ENCODE measurements around the gene TFAP2A.
A peak's percentile ranks its signal among the peaks of the same experiment; 100 is the strongest.

The TFAP2A gene

GRCh38 chr6:10414756-10415616 lies at the start of gene TFAP2A:
Gene TFAP2A (minus strand): TSS chr6:10415074. CDS start chr6:10414991, 83 bp downstream.
- no peak for DNase-seq

- no peak for DNase-seq
Observed at GRCh38 chr6:10463491-10464481, 48.9 kb upstream of the TFAP2A start.

DNA sequence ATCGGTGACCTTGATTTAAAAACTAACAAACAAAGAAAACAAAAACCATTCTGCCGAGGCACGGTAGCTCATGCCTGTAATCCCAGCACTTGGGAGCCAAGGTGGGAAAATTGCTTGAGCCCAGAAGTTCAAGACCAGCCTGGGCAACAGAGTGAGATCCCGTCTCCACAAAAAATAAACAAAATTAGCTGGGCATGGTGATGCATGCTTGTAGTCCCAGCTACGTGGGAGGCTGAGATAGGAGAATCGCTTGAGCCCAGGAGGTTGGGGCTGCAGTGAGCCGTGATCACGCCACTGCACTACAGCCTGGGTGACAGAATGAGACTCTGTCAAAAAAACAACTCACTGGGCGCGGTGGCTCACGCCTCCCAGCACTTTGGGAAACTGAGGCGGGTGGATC lies 48.2 kb upstream of the TFAP2A start:
- no peak for DNase-seq

DNA sequence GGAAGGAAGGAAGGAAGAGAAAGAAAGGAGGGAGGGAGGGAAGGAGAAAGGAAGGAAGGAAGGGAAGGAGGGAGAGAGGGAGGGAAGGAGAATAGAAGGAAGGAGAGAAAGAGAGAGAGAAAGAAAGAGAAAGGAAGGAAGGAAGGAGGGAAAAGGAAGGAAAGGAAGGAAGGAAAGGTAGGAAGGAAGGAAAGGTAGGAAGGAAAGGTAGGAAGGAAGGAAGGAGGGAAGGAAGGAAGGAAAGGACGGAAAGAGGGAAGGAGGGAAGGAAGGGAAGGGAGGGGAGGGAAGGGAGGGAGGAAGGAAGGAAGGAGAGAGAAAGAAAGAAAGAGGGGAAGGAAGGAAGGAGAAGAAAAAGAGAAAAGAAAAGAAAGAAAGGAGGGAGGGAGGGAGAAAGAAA lies 47.0 kb upstream of the TFAP2A start:
- DNase-seq: no peak

- no peak for DNase-seq
Observed at GRCh38 chr6:10460096-10460495, 45.2 kb upstream of the TFAP2A start.

GRCh38 chr6:10458287-10458686 lies 43.4 kb upstream of the TFAP2A start:
- no peak for DNase-seq

- no peak for DNase-seq
Observed at GRCh38 chr6:10453596-10453995, 38.7 kb upstream of the TFAP2A start.

DNA sequence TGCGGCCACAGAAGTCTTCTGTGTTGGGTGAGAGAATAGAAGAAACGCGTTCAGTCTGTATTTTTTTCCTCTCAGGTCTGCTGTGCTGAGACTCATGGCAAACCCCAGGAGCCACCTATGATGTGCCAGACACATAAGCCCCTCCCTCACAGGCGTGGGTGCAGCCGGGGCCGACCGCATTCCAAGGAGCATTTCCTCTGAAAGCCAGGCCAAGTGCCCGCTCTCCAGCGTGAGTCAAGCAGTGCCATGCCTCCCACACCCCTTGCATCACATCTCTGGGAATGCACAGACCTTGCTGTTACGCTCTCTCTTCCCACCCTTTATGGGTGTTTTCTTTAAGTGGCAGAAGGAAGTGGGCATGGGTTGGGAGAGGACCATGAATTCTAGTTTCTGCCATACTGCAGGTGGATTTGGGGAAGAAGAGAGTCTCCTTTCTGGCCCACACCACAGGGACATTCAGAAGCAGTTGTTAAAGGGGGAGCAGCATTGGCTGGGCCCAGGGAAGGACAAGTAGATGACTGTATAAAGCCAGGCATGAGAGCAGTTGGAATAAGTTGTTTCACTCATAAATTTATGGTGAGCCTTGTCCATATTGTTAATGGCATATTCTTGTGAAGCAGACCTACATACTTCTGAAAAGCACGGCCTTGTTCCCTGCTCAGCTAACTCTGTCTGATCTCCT lies 37.1 kb upstream of the TFAP2A start:
- DNase-seq: no peak

DNA sequence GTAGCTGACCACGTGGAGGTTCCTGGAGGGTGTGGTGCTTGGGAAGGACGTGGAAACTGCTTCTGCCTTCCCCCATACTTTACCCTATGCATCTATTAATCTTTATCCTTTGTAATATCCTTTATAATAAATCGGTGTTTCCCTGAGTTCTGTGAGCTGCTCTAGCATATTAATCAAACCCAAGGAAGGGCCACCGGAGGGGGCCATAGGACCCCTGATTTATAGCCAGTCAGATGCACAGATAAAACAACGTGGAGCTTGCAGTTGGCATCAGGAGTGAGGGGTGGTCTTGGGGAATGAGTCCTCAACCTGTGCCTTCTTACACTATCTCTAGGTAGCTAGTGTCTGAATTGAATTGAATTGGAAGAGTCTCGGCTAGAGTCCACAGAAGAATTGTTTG lies 36.5 kb upstream of the TFAP2A start:
- no peak for DNase-seq

DNA sequence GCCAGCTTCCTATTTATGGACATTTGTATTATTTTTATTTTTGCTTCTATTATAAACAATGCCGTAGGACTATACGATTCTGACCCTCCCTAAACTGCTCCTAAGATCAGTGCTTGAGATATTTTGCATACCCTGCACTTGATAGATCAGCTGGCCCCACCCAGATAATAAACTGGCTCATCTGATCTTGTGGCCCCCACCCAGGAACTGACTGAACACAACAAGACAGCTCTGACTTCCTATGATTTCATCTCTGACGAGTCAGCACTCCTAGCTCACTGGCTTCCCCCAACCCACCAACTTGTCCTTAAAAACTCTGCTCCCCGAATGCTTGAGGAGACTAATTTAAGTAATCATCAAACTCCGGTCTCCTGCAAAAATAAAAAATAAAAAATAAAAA lies 34.9 kb upstream of the TFAP2A start:
- DNase-seq: no peak

DNA sequence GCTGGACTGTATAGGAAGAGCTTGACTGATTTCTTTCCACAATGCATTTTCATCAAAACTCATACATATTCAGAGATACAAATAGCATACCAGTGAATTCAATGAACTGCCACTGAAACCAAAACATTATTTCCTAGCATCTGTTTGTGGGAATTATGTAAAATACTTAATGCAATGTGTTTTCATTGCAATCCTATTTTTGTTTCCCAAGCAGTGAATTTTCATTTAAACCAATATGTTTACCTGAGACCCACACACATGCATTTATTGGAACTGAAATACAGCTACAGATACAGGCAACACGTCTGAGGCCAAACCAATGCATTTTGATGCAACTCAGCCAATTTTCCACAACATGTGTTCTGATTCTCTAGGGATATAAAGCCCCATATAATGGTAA lies 33.2 kb upstream of the TFAP2A start:
- no peak for DNase-seq

- DNase-seq: no peak
Observed at GRCh38 chr6:10446548-10446947, 31.7 kb upstream of the TFAP2A start.

GRCh38 chr6:10441655-10442009 lies 26.8 kb upstream of the TFAP2A start:
- no peak for DNase-seq

GRCh38 chr6:10441004-10441654 lies 26.3 kb upstream of the TFAP2A start:
- DNase-seq: no peak

DNA sequence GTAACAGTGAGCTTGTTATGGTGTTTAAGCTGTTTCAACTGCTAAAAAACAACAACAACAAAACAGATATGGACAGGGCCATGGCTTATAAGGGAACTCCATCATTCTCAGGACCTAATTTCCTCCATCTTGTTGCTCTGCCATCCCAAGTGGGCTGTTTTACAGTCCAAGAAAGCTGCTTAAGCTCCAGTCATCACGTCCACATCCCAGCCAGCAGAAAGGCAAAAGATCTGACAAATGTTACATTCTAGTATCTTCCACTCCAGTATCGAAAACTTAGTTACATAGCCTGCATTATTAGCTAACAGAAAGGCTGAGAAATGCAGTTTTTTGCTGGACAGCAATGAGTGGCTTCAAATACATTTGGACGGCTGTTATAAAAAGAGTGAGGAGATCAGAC lies 23.0 kb upstream of the TFAP2A start:
- DNase-seq: no peak

DNA sequence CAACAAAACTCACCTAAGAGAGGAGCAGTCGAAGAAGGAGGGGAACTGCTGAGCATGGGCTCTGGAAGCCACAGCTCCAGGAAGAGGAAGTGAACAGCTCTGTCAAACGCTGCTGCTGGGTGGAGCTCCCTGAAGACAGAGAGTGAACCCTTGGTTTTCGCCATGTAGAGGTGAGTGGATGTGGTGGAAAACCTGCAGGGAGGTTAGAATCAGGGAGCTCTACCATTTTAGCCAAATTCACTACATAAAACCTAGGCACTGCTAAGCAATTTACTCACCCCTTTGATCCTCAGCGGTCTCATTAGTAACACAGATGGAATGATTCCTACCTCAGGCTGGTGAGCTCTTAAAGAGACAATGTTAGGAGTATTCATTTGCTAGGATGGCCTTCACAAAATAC lies 19.4 kb upstream of the TFAP2A start:
- no peak for DNase-seq

DNA sequence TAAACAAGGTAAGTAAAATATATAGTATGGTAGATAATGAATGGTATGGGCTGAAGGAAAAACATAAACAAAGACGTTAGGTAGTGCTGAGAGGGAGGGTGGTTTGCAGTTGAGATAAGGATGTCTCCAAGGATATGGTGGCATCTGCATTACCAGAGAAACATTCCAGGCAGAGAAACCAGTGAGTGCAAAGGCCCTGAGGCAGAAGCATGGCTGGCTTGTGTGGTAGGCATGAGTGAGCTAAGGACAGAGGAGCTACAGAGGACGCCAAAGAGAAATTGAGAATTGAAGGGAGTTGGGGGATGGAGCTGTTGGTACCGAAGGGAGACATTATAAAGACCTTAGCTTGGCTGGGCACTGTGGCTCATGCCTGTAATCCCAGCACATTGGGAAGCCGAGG lies 18.4 kb upstream of the TFAP2A start:
- DNase-seq: no peak

DNA sequence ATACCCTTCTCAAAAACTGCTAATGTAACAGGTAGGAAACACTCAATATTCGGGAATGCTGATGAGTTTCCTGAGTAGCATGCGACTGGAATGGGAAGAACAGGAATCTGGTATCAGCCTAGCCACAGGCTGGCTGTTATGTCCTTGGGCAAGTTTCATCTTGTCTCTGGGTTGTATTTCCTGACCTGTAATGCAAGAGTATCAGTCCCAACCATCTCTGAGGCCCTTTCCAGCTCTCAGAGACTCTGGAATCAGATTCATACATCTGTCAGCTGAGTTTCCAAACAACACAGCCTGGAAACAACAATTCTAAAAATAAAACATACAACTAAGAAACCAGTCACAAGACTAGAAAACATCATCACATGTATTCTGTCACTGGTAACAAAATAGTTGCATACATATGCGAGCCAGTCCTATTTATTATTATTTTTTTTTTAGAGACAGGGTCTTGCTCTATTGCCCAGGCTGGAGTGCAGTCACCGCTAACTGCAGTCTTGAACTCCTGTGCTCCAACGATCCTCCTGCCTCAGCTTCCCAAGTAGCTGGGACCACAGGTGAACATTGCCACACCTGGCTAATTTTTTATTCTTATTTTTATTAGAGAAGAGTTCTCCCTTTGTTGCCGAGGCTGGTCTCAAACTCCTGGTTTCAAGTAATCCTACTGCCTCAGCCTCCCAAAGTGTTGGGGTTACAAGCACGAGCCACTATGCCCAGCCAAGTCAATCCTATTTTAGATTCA lies 16.7 kb upstream of the TFAP2A start:
- DNase-seq: no peak

DNA sequence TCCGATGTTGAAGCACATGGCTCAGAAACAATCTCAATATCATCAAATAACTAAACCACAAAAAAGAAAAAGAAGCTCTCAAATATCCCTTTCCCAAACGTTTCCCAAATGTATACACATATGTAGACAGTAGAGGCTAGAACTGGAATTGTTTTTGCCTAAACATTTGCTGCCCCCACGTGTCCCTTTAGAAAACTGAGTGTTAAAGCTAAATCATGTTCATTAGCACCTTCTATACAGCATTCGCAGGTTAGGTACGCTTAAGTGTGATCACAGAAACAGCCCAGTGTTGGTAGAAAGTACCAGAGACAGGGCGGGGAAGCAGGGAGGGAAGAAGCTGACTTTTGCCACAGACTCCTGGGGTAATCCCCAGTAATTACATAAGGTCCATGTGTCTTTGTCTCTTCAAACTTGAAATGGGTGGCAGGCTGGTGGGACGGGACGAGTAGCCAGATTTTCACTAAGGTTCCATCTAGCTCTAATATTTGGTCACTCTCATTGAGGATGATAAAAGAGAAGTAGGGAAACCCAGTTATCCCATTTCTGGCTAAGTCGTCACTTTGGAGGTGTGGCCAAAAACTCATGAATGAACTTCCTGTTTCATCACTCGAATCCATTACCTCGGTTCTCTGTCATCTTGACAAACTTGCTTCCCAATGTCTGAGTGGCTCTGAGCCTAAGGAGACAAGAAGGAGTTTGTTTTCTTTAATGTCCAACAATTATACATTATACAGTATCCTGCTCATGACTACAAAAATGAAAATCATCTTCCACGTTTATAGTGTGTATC lies 15.0 kb upstream of the TFAP2A start:
- peak in 10 of 51 donors; percentile 9 to 49 (median 18) for DNase-seq

- DNase-seq: no peak
Observed at GRCh38 chr6:10426781-10427279, 12.0 kb upstream of the TFAP2A start.

Measured in hypothalamus (tissue), 51 donors.